ENCODE data around the gene DCTN3. TPM values are rescaled to one million over a fixed set of nuclear protein-coding genes. Genes with fewer than 3 reads are reported as not detected.

Gene DCTN3
- polyA plus RNA-seq, 3 donors: 120 to 174 (median 143) TPM

GRCh38 chr9:34636791-34637355 lies 16.6 kb upstream of the DCTN3 start:
- Mint-ChIP-seq H3K27me3 (ENCODE audit: low read depth in 3 of 3) (peaks cover 3 to 11% (median 11%) of the 10 kb centered on the region in 3 donors), H3K36me3 (peaks cover 10 to 14% of the 10 kb centered on the region in 2 donors), H3K4me1 (peaks cover 34% of the 10 kb centered on the region), H3K27ac (peak overlapping the region in 6 of 7 donors; percentile 21 to 91 (median 76)), H3K9me3 (no peaks in the 10 kb centered on the region), H3K4me3 (peak overlapping the region; percentile 82 to 91)
- H3K79me2 ChIP-seq (ENCODE audit: insufficient read depth, low read length): peaks cover 15% of the 10 kb centered on the region
- H3K27me3 ChIP-seq (ENCODE audit: control insufficient read depth in 2 of 2, insufficient read depth in 2 of 2, low read length in 2 of 2): peaks cover 0 to 7% of the 10 kb centered on the region in 2 donors
- H3K4me2 ChIP-seq (replicated peaks; ENCODE audit: extremely low read depth, low read length, poor library complexity, severe bottlenecking): peak overlapping the region; percentile 94
- no peak for DNase-seq
- H2AFZ ChIP-seq (ENCODE audit: insufficient read depth, low read depth, low read length, poor library complexity, severe bottlenecking): peak overlapping the region; percentile 97
- intact Hi-C loops (cut with micrococcal nuclease): loop anchor here in 1 of 2 donors (5.0 kb wide), 1 partner anchor 35 kb away; no protein-coding TSS in a partner anchor
- no peak for TF ChIP-seq CTCF (IDR thresholded peaks at IDR 0.05)
- H3K27ac ChIP-seq (ENCODE audit: low read depth in 1 of 2, low read length in 2 of 2): peak overlapping the region; percentile 28 to 92
- peaks cover 0 to 13% of the 10 kb centered on the region in 2 donors for H3K36me3 ChIP-seq (replicated peaks in 1 of 2; ENCODE audit: control insufficient read depth in 1 of 2, insufficient read depth in 2 of 2, low read length in 2 of 2)
- H3K4me3 ChIP-seq (replicated peaks in 1 of 3; ENCODE audit: low read depth in 2 of 3, low read length in 3 of 3): peak overlapping the region; percentile 69 to 91 (median 86)
- WGBS (ENCODE audit: insufficient coverage): 6% methylated on average over 17 of the region's 23 CpGs
- H4K20me1 ChIP-seq (ENCODE audit: insufficient read depth, low read length): no peaks in the 10 kb centered on the region
- H3K9me3 ChIP-seq (replicated peaks in 1 of 2; ENCODE audit: control insufficient read depth in 1 of 2, insufficient read depth in 1 of 2, low read length in 2 of 2): no peaks in the 10 kb centered on the region
- peaks cover 28 to 34% of the 10 kb centered on the region in 2 donors for H3K4me1 ChIP-seq (ENCODE audit: control insufficient read depth in 1 of 2, insufficient read depth in 2 of 2, low read length in 2 of 2)
- peak overlapping the region; percentile 77 for H3K9ac ChIP-seq (ENCODE audit: insufficient read depth, low read length, poor library complexity, severe bottlenecking)

- H2AFZ ChIP-seq (ENCODE audit: insufficient read depth, low read depth, low read length, poor library complexity, severe bottlenecking): no peak overlapping the region
- no peak for DNase-seq
- H4K20me1 ChIP-seq (ENCODE audit: insufficient read depth, low read length): no peaks in the 10 kb centered on the region
- peaks cover 0 to 2% (median 0%) of the 10 kb centered on the region in 7 donors for H3K9me3 Mint-ChIP-seq
- no peak overlapping the region for H3K27ac ChIP-seq (ENCODE audit: low read depth in 1 of 2, low read length in 2 of 2)
- H3K9ac ChIP-seq (ENCODE audit: insufficient read depth, low read length, poor library complexity, severe bottlenecking): no peak overlapping the region
- H3K79me2 ChIP-seq (ENCODE audit: insufficient read depth, low read length): peaks cover 15% of the 10 kb centered on the region
- peaks cover 28% of the 10 kb centered on the region for H3K4me1 Mint-ChIP-seq
- WGBS (ENCODE audit: insufficient coverage): 93% methylated on average over 9 of the region's 14 CpGs
- H3K36me3 Mint-ChIP-seq: peaks cover 10 to 14% of the 10 kb centered on the region in 2 donors
- no peaks in the 10 kb centered on the region for H3K9me3 ChIP-seq (replicated peaks in 1 of 2; ENCODE audit: control insufficient read depth in 1 of 2, insufficient read depth in 1 of 2, low read length in 2 of 2)
- H3K4me2 ChIP-seq (replicated peaks; ENCODE audit: extremely low read depth, low read length, poor library complexity, severe bottlenecking): no peak overlapping the region
- peaks cover 0 to 13% of the 10 kb centered on the region in 2 donors for H3K36me3 ChIP-seq (replicated peaks in 1 of 2; ENCODE audit: control insufficient read depth in 1 of 2, insufficient read depth in 2 of 2, low read length in 2 of 2)
- H3K27ac Mint-ChIP-seq: peak overlapping the region in 1 of 7 donors; percentile 46
- peaks cover 7 to 19% of the 10 kb centered on the region in 2 donors for H3K27me3 ChIP-seq (ENCODE audit: control insufficient read depth in 2 of 2, insufficient read depth in 2 of 2, low read length in 2 of 2)
- TF ChIP-seq CTCF (IDR thresholded peaks at IDR 0.05): no peak
- peaks cover 14 to 24% (median 24%) of the 10 kb centered on the region in 3 donors for H3K27me3 Mint-ChIP-seq (ENCODE audit: low read depth in 3 of 3)
- H3K4me3 Mint-ChIP-seq: no peak overlapping the region
- peaks cover 21 to 27% of the 10 kb centered on the region in 2 donors for H3K4me1 ChIP-seq (ENCODE audit: control insufficient read depth in 1 of 2, insufficient read depth in 2 of 2, low read length in 2 of 2)
- intact Hi-C loops (cut with micrococcal nuclease): loop anchor here in 1 of 2 donors (5.0 kb wide), 1 partner anchor 33 kb away; no protein-coding TSS in a partner anchor
- no peak overlapping the region for H3K4me3 ChIP-seq (replicated peaks in 1 of 3; ENCODE audit: low read depth in 2 of 3, low read length in 3 of 3)
These were observed 15.3 kb upstream of the DCTN3 start for GRCh38 chr9:34635556-34635955.

All from CD14-positive monocyte (primary cell).